Activated CD4-positive, alpha-beta T cell treated with anti-CD3 and anti-CD28 coated beads for 48 hours (primary cell): Measurements from ENCODE around the gene PPAN.

Source experiments
- DNase-seq: peaks from one replicate; pipeline ENCODE4 v3.0.0-alpha.2; 2020

Gene PPAN, protein sequence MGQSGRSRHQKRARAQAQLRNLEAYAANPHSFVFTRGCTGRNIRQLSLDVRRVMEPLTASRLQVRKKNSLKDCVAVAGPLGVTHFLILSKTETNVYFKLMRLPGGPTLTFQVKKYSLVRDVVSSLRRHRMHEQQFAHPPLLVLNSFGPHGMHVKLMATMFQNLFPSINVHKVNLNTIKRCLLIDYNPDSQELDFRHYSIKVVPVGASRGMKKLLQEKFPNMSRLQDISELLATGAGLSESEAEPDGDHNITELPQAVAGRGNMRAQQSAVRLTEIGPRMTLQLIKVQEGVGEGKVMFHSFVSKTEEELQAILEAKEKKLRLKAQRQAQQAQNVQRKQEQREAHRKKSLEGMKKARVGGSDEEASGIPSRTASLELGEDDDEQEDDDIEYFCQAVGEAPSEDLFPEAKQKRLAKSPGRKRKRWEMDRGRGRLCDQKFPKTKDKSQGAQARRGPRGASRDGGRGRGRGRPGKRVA

DNA sequence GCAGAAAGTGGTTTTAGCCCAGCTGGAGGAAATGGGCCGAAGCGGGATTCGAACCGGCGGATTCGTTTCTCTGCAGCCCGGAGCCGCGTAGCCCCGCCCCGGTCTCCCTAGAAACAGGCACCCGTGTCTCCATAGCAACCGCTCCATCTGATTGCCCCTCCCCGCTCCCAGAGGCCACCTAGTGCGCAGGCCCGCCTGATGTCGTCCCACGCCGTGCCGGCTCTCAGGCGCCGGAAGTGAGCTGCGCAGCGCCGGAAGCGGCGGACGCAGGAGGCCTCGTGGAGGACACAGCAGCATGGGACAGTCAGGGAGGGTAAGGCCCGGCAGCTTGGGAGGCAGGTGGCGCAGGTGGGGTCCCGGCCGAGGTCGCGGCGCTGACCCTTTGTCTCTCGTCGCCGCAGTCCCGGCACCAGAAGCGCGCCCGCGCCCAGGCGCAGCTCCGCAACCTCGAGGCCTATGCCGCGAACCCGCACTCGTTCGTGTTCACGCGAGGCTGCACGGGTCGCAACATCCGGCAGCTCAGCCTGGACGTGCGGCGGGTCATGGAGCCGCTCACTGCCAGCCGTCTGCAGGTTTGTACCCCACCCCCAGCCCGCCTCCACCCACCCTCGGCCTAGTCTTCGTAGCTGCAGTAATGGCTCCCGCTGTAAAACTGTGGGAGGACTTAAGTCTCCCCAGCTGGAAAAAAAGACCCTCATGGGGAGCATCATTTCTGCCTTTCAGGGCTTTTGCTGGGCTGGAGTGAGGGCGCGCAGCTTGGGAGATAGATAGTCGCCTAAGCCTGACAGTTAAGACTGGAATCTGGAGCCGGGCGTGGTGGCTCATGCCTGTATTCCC is at the start of gene PPAN:
Gene PPAN (plus strand): TSS at position 263 of the 837 bp plus-strand sequence. CDS start 33 bp downstream, at position 296.
- peak; percentile 99 for DNase-seq

DNA sequence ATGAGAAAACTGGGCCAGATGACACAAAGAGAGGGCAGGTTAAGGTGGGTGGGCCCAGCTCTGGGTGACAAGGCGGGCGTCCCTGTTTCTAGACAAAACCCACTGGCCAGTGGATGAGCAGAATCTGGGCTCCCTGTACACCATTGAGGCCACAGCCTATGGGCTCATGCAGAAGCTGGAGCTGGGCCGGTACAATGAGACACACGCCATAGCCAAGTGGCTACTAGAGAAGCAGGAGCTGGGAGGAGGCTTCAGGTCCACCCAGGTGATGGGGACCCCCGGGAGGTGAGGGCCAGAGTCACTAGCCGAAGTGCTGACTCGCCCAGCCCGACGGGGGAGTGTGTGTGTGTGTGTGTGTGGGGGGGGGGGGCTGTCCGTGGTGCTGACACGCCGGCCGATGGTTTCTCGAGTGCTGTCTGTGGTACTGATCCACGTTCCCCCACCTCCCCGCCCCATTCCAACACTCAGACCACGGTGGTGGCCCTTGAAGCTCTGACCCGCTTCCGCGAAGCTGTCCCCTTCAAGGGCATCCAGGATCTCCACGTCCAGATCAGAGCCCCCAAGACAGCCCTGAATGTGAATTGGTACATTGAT is 44.3 kb upstream of the PPAN start:
- DNase-seq = peak; percentile 12

DNA sequence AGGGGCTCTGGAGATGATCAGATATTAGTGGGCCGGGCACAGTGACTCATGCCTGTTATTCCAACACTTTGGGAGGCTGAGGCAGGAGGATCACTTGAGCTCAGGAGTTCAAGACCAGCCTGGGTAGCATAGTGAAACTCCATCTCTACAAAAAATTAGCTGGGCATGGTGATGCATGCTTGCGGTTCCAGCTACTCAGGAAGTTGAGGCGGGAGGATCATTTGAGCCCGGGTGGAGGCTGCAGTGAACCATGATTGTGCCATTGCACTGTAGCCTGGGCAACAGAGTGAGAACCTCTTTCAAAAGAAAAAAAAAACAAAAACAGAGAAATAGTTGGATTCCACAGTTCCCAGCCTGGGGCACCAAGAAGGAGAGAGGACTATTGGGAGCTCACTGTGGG is 38.0 kb upstream of the PPAN start:
- no peak for DNase-seq

DNA sequence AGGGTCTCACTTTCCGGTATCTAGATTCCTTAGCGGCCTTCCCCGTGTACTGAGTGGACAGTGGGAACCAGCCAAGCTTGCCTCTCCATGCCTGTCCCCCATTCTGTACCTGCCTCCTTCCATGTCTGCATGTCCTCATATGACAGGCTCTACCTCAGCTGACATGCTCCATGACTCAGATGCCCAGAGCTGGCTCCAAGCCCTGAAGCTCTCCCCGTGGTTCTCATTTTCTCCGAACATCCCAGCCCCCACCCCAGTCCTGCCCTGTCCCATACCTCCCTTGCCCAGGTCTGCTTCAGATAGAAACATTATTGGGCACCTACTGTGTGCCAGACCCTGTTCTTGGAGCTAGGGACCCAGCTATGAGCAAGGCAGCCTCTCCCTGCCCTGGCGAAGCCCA is 37.1 kb upstream of the PPAN start:
- DNase-seq = no peak

DNA sequence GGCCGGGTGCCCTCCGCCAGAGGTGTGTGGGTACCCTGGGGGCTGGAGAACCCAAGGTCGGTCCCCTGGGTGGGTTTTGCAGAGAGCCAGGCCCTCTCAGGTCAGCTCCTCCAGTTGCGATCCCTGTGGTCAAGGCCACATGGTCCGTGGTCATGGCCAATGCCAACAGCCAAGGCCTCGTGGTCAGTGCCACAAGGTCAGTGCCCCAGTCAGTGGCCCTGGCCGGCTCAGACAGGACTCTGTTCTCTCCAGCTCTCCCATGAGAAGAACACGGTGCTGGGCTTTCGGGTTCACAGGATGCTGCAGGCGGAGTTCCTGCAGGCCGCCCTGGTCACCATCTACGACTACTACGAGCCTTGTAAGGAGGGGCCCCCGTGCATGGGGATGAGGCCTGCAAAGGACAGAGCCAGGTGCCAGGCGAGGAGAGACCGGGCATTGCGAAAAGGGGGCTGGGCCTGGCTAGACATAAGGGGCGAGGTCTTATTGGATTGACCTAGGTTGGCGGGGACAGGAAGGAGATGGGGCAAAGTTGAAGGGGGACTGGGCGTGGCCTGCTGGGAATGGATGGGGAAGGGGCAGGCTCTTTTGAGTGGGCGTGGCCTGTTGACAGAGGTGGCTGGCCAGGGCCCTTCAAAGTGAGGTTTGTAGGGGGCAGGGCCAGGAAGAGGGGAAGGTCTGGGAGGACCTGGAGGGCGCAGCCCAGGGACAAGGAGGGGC is 35.3 kb upstream of the PPAN start:
- DNase-seq = no peak

DNA sequence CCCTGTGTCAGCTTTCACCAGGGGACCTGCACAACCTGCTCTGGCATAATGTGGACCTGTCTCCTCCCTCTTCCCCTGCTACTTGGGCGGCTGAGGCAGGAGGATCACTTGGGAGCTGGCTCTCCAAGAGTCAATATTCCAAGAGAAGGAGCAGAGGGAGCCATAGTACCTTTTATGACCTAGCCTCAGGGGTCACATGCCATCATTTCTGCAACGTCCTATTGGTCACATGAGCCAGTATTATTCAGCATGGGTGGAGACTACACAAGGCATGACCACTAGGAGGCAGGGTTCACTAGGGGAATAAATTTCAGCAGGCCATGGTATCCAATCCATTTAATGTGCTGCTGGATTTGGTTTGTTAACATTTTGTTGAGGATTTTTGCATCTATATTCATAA is 32.0 kb upstream of the PPAN start:
- peak; percentile 67 for DNase-seq

DNA sequence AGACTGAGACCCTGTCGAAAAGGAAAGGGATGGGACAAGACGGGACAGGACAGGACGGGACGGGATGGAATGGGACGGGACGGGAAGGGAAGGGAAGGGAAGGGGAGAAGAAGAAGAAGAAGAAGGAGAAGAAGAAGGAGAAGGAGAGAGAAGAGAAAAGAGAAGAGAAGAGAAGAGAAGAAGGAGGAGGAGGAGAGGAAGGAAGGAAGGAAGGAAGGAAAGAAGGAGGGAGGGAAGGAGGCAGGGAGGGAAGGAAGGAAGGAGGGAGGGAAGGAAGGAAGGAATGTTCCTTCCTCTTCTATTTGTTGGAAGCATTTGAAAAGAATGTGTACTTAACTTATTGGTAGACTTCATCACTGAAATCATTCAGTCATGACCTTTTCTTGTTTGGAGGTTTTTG is 29.6 kb upstream of the PPAN start:
- DNase-seq = no peak

DNA sequence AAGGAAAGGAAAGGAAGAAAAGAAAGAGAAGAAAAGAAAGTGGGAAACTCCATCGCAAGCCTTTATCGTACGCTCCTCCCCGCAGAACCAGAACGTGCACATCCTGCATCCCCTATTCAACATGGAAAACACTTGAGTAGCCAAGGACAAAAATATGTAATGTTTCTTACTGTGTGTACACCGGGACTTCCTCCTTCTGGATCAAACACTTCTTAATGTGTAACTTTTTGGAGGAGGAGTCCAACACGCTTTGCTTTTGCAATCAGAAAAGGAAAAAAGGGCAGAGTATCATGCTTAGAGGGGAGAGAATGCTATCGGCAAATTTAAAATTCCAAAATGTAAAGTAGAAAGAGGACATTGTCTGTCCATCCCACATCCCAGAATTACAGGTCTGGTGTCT is 27.8 kb upstream of the PPAN start:
- DNase-seq = no peak

DNA sequence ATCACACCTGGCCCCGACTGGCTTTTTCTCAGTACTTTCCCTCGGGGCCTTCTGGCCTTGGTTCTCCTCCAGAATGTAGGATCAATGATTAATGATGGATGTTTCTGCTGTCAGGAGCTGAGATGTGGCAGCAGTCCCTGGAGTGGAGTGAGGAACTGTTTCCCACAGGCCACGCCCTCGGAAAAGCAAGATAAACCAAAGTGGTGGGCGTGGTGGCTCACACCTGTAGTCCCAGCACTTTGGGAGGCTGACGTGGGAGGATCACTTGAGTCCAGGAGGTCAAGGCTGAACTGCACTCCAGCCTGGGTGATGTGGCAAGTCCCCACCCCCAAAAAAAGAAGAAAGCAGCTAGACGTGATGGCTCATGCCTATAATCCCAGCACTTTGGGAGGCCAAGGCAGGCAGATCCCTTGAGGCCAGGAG is 27.1 kb upstream of the PPAN start:
- DNase-seq = no peak

DNA sequence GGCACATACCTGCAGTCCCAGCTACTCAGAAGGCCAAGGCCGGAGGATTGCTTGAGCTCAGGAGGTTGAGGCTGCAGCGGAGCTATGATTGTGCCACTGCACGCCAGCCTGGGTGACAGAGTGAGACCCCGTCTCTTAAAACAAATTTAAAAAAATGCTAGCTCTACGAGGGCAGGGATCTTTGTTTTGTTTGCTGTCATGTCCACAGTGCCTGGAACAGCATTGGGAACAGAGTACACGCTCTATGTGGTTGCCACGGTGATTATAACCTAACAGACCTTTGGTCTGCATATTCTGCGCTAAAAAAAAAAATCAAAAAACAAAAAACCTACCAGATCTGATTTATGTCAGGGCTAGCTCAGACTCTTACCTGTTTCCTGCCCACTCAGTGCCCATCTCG is 22.3 kb upstream of the PPAN start:
- DNase-seq = no peak

DNA sequence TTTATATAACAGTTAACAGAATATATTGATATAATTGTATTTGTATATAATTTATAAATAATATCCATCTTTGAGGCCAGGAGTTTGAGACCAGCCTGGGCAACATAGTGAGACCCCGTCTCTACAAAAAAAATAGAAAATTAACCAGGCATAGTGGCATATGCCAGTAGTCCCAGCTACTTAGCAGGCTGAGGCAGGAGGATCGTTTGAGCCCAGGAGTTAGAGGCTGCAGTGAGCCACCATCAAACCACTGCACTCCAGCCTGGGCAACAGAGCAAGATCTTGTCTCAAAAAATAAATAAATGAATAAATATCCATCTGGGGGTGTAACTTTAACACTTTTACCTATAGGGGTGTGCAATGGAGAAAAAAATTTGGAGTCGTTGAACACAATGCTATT is 21.4 kb upstream of the PPAN start:
- no peak for DNase-seq

DNA sequence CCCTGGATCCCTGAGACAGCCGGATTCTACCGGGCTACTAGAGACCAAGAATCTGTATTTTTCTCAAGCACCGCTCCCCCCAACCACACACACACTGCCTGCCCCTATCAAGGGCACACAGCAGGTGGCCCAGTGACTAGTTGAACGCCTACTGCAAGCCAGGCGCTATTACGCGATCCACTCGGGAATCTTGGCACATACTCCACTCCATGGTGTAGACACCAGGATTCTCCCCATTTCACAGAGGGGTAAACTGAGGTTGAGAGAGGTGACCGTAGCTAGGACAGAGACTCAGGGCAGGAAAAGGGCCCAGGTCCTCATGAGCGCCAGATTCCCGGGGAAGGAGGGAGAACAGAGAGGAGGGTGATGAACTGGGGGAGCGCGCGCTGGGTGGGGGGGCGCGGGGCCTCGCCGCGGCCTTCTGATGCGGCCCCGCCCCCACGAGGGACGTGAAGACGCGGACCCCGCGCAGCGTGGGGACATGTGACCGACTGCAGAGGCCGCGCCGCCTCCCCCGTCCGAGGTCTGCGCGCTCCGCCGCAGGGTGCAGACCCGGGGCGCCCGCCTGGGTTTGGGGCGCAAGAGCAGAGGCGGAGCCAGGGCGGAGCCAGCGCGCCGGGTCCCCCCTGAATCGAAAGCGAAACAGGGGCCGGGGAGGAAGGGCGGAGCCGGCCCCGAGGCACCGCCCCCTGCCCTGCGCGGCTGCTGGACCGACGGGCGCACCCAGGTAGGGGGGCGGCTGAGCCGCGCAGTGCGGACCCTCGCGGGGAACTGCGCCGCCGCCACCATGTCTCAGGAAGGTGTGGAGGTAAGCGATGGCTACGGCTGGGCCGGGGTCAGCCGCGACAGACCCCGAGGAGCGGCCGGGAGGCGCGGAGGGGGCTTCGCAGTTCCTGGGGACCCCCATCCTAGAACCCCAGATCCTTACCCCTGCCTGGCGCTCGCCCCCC is 20.2 kb upstream of the PPAN start, which contains the start of gene SHFL:
Gene SHFL (plus strand): TSS at position 677 of the 950 bp plus-strand sequence. CDS start 111 bp downstream, at position 788.
- DNase-seq = peak; percentile 86

DNA sequence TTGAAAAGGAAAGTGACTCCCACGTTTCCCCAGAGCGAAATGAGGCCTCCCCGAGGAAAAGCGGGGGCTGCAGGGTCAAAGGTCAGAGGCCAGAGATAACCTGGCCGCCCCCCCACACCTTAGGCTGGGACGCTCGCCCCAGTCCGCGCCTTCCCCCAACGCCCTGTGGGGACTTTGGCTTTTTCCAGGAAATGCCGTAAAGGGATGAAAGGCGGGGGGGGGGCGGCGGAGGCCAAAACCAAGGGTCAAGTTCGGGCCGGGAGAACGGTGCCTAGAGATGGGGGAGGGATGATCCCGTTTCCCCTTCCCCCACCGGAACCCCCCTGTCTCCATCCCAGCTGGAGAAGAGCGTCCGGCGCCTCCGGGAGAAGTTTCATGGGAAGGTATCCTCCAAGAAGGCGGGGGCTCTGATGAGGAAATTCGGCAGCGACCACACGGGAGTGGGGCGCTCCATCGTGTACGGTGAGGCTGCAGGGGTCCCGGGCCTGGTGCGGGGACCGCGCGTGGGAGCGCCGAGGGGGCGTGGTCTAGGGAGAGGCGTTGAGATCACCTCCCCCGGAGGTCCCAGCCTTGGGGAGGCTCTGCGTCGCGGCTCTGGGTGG is 19.5 kb upstream of the PPAN start:
- DNase-seq = peak; percentile 57

DNA sequence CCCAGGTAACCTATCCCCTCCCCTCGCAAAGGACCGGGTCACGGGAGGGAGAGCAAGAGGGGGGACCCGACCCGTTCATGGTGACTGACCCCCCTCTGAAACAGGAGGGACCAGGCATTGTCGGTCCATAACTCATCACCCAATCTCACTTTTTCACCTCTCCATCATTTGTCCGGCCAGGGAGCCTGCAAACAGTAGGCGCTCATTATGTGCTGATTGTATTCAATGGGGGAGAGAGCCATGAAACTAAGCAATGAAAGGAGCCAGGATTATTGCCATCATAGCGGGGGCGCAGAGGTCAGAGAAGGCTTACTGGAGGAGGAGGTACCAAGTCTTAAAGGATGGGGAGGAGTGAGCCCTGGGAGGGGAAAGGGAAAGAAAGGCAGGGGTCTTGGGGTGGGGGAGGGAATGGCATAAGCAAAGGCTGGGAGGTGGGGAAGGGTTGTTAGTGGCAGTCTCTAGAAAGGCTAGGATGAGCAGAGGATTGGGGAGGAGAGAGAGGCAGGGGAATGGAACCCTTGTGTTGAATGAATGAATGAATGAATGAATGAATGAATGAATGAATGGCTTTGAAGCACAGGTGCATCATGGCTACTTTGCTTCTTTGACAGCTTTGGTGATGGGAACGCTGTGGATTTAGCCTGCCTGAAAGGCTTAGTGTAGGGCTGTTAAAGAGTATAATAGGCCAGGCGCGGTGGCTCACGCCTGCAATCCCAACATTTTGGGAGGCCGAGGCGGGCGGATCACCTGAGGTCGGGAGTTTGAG is 18.7 kb upstream of the PPAN start:
- DNase-seq = no peak

DNA sequence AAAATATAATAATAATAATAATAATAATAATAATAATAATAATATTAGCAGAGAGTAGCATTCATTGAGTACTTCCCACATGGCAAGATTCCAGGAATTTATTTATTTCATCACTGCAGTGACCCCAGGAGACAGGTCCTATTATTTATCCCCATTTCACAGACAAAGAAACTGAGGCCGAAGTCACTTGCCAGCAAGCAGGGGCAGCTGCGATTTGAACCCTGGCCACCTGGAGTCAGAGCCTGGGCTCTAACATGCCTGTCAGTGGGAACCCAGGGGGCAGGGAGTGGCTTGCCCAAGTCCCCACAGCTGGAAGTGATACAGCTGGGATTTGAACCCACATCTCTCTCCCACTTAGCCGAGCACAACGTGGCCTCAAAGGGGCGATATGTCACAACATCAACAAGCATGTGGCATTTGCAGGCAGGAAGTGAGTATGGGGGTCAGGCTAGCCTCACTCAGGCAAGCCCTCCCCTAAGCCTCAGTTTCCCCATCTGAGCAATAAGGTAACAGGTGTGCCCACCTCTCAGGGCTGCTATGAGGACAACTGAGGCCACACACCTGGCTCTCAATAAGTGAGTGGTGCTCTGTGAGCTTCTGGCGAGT is 17.1 kb upstream of the PPAN start:
- DNase-seq = no peak

DNA sequence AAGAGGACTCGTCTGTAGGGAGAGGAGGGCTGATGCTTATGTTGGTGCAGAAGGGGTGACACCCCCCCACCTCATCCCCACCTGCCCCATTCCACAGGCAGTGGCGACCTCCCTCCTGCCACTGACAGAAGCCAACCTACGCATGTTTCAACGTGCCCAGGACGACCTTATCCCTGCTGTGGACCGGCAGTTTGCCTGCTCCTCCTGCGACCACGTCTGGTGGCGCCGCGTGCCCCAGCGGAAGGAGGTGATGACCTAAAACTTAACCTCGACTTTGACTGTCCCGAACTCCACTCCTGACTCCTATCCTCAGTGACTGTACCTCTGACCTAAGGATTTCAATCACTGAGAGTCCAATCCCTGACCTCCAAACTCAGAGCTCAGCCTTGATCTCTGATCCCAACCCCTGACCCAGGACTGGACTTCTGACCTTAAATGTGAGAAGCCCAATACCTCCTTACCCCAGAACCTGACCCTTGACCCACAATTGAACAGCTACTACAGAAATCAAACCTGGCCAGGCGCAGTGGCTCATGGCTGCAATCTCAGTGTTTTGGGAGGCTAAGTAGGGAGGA is 16.3 kb upstream of the PPAN start:
- DNase-seq = no peak

DNA sequence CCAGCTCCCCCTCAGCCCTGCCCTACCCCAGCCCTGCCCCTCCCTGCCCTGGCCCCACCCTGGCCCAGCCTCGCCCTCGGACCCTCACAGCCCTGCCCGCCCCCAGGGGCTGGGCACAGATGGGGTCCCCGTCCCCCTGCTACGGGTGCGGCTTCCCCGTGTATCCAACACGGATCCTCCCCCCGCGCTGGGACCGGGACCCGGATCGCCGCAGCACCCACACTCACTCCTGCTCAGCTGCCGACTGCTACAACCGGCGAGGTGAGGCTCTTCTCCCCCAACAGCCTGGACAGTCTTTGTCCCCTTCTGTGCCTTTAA is 14.8 kb upstream of the PPAN start:
- no peak for DNase-seq

DNA sequence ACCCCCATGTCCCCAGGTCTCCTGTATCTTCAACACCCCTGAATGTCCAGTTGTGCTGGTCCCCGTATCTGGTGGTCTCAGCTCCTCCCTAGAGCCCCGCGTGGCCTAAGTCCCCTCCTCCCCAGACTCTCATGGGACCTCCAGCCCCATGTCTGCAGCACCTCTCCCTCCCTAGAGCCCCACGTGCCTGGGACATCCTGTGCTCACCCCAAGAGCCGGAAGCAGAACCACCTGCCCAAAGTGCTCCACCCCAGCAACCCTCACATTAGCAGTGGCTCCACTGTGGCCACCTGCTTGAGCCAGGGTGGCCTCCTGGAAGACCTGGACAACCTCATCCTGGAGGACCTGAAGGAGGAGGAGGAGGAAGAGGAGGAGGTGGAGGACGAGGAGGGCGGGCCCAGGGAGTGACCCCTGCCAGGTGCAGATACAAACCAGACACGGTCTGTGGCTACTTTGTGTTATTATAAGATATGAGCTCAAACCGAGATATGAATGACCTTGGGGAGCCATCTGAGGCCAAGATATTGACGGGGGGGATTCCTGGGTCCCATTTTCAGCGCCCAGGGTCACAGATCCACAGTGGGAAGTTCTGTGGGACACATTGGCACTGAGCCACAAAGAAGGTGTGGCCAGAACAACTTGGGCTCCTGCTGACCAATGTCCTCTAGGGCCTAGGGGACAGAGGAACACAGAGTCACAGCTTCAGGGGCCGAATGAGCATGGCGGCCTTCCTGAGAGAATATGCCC is 14.1 kb upstream of the PPAN start:
- no peak for DNase-seq
